Astrocyte (in vitro differentiated cells and primary cell): ENCODE measurements around the gene SPATC1L. TPM values are rescaled to one million over a fixed set of nuclear protein-coding genes. Genes with fewer than 3 reads are reported as not detected.

Experiments
- DNase-seq: peaks from one replicate; pipeline ENCODE4 v3.0.0-alpha.2; 2010; ENCODE audit warnings: low read depth
- FAIRE-seq: peaks from 2 replicates; lab custom pipeline; 2011; peaks lifted over from hg19 to GRCh38; lab: Jason Lieb, UNC
- H2AFZ ChIP-seq: 2 replicates; pipeline ENCODE4 v1.6.0; 2012; ENCODE audit warnings: low read depth, low read length, inconsistent platforms
- H3K27ac ChIP-seq: 2 replicates; pipeline ENCODE4 v1.5.1; 2011; ENCODE audit warnings: low read depth, low read length, inconsistent platforms
- H3K27me3 ChIP-seq: 2 replicates; pipeline ENCODE4 v1.6.0; 2011; ENCODE audit warnings: low read length, inconsistent platforms; ENCODE audit not compliant: insufficient read depth
- H3K36me3 ChIP-seq: 2 replicates; pipeline ENCODE4 v1.5.1; 2011; ENCODE audit warnings: low read length, inconsistent platforms; ENCODE audit not compliant: insufficient read depth
- H3K4me1 ChIP-seq: 2 replicates; pipeline ENCODE4 v1.5.1; 2011; ENCODE audit warnings: low read length, inconsistent platforms; ENCODE audit not compliant: insufficient read depth
- H3K4me2 ChIP-seq: 2 replicates; pipeline ENCODE4 v1.6.0; 2012; ENCODE audit warnings: low read length, inconsistent platforms
- H3K4me3 ChIP-seq: 2 replicates; pipeline ENCODE4 v1.5.1; 2011; ENCODE audit warnings: low read depth, mild to moderate bottlenecking, low read length, inconsistent platforms; ENCODE audit not compliant: insufficient read depth
- H3K79me2 ChIP-seq: 2 replicates; pipeline ENCODE4 v1.6.0; 2012; ENCODE audit warnings: mild to moderate bottlenecking, low read length, inconsistent platforms; ENCODE audit not compliant: insufficient read depth
- H3K9ac ChIP-seq: 2 replicates; pipeline ENCODE4 v1.6.0; 2012; ENCODE audit warnings: mild to moderate bottlenecking, low read length, inconsistent platforms
- H3K9me3 ChIP-seq: 2 replicates; pipeline ENCODE4 v1.5.1; 2012; ENCODE audit warnings: low read depth, mild to moderate bottlenecking, low read length, inconsistent platforms; ENCODE audit not compliant: insufficient read depth
- H4K20me1 ChIP-seq: 2 replicates; pipeline ENCODE4 v1.6.0; 2012; ENCODE audit warnings: low read length, inconsistent platforms; ENCODE audit not compliant: insufficient read depth
- H3K27ac Mint-ChIP-seq: one replicate; pipeline ENCODE4 v1.8.0; 2021; ENCODE audit warnings: mild to moderate bottlenecking, mixed read lengths; ENCODE audit not compliant: unreplicated experiment
- H3K27me3 Mint-ChIP-seq: one replicate; pipeline ENCODE4 v1.8.0; 2021; ENCODE audit warnings: low read depth, mixed read lengths; ENCODE audit not compliant: unreplicated experiment
- H3K36me3 Mint-ChIP-seq: one replicate; pipeline ENCODE4 v1.8.0; 2021; ENCODE audit warnings: low read depth, mixed read lengths; ENCODE audit not compliant: unreplicated experiment
- H3K4me1 Mint-ChIP-seq: one replicate; pipeline ENCODE4 v1.8.0; 2021; ENCODE audit warnings: low read depth, mixed read lengths; ENCODE audit not compliant: unreplicated experiment
- H3K4me3 Mint-ChIP-seq: one replicate; pipeline ENCODE4 v1.8.0; 2021; ENCODE audit warnings: mild to moderate bottlenecking, moderate library complexity, mixed read lengths; ENCODE audit not compliant: unreplicated experiment
- H3K9me3 Mint-ChIP-seq: one replicate; pipeline ENCODE4 v1.8.0; 2021; ENCODE audit warnings: mild to moderate bottlenecking, mixed read lengths; ENCODE audit not compliant: unreplicated experiment
- EZH2 ChIP-seq: IDR thresholded peaks from 2 replicates; pipeline ENCODE4 v1.6.1; 2012; ENCODE audit warnings: mild to moderate bottlenecking, low read length, inconsistent platforms; ENCODE audit not compliant: insufficient read depth
- total RNA-seq: library from RNA; stranded (reverse); gene quantifications from 2 replicates; pipeline ENCODE4 v1.2.1, GENCODE V29; 2021
- TF ChIP-seq, protein P1 (sequence below): IDR thresholded peaks from 2 replicates; pipeline ENCODE4 v1.5.1; 2011; ENCODE audit warnings: low read depth, mild to moderate bottlenecking, inconsistent platforms, low read length, moderate library complexity; ENCODE audit not compliant: insufficient read depth

SPATC1L gene
- total RNA-seq, 1 donor from 2014 or later: 17.8 TPM

- no peaks in the 10 kb centered on the region for H3K9me3 Mint-ChIP-seq
These were observed 56.8 kb downstream of the SPATC1L start for GRCh38 chr21:46127239-46128105.

GRCh38 chr21:46126309-46127238 lies 57.7 kb downstream of the SPATC1L start:
- FAIRE-seq (no peak), DNase-seq (no peak)
- Mint-ChIP-seq H3K27me3 (no peaks in the 10 kb centered on the region), H3K9me3 (no peaks in the 10 kb centered on the region), H3K36me3 (peaks cover 8% of the 10 kb centered on the region), H3K4me1 (peaks cover 4% of the 10 kb centered on the region), H3K27ac (no peak overlapping the region), H3K4me3 (no peak overlapping the region)
- no peak overlapping the region for H3K27ac ChIP-seq
- H3K4me1 ChIP-seq: peaks cover 16% of the 10 kb centered on the region
- H2AFZ ChIP-seq: no peak overlapping the region
- no peak overlapping the region for H3K4me3 ChIP-seq
- no peak for TF ChIP-seq EZH2
- TF ChIP-seq, protein P1, sequence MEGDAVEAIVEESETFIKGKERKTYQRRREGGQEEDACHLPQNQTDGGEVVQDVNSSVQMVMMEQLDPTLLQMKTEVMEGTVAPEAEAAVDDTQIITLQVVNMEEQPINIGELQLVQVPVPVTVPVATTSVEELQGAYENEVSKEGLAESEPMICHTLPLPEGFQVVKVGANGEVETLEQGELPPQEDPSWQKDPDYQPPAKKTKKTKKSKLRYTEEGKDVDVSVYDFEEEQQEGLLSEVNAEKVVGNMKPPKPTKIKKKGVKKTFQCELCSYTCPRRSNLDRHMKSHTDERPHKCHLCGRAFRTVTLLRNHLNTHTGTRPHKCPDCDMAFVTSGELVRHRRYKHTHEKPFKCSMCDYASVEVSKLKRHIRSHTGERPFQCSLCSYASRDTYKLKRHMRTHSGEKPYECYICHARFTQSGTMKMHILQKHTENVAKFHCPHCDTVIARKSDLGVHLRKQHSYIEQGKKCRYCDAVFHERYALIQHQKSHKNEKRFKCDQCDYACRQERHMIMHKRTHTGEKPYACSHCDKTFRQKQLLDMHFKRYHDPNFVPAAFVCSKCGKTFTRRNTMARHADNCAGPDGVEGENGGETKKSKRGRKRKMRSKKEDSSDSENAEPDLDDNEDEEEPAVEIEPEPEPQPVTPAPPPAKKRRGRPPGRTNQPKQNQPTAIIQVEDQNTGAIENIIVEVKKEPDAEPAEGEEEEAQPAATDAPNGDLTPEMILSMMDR: no peak
- peaks cover 30% of the 10 kb centered on the region for H3K79me2 ChIP-seq
- H3K9ac ChIP-seq: no peak overlapping the region
- peaks cover 31% of the 10 kb centered on the region for H3K36me3 ChIP-seq
- peaks cover 90% of the 10 kb centered on the region for H4K20me1 ChIP-seq
- no peaks in the 10 kb centered on the region for H3K27me3 ChIP-seq
- H3K4me2 ChIP-seq: no peak overlapping the region
- no peaks in the 10 kb centered on the region for H3K9me3 ChIP-seq

More at GRCh38 chr21:46127239-46128105, 56.8 kb downstream of the SPATC1L start:
- Histone ChIP-seq H2AFZ (no peak overlapping the region), H3K27me3 (no peaks in the 10 kb centered on the region), H3K79me2 (peaks cover 30% of the 10 kb centered on the region), H3K27ac (no peak overlapping the region), H3K4me1 (peaks cover 7% of the 10 kb centered on the region), H3K4me3 (no peak overlapping the region), H4K20me1 (peaks cover 83% of the 10 kb centered on the region), H3K9ac (no peak overlapping the region), H3K4me2 (no peak overlapping the region), H3K9me3 (no peaks in the 10 kb centered on the region), H3K36me3 (peaks cover 31% of the 10 kb centered on the region)
- TF ChIP-seq EZH2: no peak
- H3K4me3 Mint-ChIP-seq: peak overlapping the region; percentile 23
- no peak overlapping the region for H3K27ac Mint-ChIP-seq
- FAIRE-seq (no peak), DNase-seq (no peak)
- no peaks in the 10 kb centered on the region for H3K4me1 Mint-ChIP-seq
- peaks cover 8% of the 10 kb centered on the region for H3K36me3 Mint-ChIP-seq
- no peaks in the 10 kb centered on the region for H3K27me3 Mint-ChIP-seq

GRCh38 chr21:46125846-46126301 lies 58.4 kb downstream of the SPATC1L start:
- Mint-ChIP-seq H3K36me3 (peaks cover 8% of the 10 kb centered on the region), H3K27ac (no peak overlapping the region), H3K4me1 (peaks cover 4% of the 10 kb centered on the region), H3K4me3 (no peak overlapping the region), H3K9me3 (no peaks in the 10 kb centered on the region), H3K27me3 (no peaks in the 10 kb centered on the region)
- H3K36me3 ChIP-seq: peaks cover 31% of the 10 kb centered on the region
- H3K4me2 ChIP-seq: no peak overlapping the region
- no peak for FAIRE-seq
- no peak for DNase-seq
- TF ChIP-seq, protein P1: no peak
- TF ChIP-seq EZH2: no peak
- H3K4me1 ChIP-seq: peaks cover 23% of the 10 kb centered on the region
- no peak overlapping the region for H3K27ac ChIP-seq
- no peak overlapping the region for H2AFZ ChIP-seq
- H3K79me2 ChIP-seq: peaks cover 30% of the 10 kb centered on the region
- no peak overlapping the region for H3K9ac ChIP-seq
- H4K20me1 ChIP-seq: peaks cover 90% of the 10 kb centered on the region
- no peaks in the 10 kb centered on the region for H3K9me3 ChIP-seq
- no peak overlapping the region for H3K4me3 ChIP-seq
- H3K27me3 ChIP-seq: no peaks in the 10 kb centered on the region
